NCI-H345 treated with DMSO at 0.1 percent for 48 hours (cell line): ENCODE data around the gene JPH3.

ENCODE experiments used
- DNase-seq: peaks from one replicate; lab custom pipeline; 2025; ENCODE audit not compliant: unreplicated experiment; lab: John Stamatoyannopoulos, UW

The JPH3 gene

DNA sequence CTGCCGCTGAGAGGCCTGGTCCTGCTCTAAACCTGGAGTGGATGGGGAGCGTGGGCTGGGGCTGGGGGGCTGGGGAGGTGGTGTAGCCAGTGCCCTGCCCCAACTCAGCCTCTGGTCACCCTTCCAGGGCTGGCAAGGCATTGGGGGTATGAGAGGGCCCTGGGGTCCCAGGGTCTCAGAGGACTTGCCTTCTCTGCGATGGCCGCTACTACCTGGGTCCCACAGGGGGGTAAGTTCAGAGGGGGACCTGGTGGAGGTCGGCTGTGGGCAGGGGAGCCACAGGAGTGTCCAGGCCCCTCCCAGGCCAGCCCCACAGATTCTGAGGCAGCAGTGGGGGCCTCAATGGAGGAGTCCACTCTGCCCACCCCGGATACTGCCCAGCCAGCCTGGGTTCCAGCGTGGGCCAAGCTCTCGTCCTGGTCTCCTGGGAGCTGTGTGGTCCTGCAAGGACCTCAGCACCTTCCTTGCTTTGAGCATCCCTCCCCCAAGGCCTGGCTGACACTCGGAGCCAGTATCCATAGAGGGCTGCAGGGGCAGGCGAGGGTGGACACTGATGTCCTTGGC lies 20.5 kb downstream of the JPH3 start:
- DNase-seq = no peak

GRCh38 chr16:87625241-87625797 lies 23.0 kb downstream of the JPH3 start:
- no peak for DNase-seq

- no peak for DNase-seq
Measured at GRCh38 chr16:87626401-87626800, 24.1 kb downstream of the JPH3 start.

- no peak for DNase-seq
Measured at GRCh38 chr16:87626905-87627304, 24.6 kb downstream of the JPH3 start.

- DNase-seq = no peak
Measured at GRCh38 chr16:87627542-87628245, 25.4 kb downstream of the JPH3 start.

- DNase-seq = no peak
Measured at GRCh38 chr16:87628246-87628923, 26.1 kb downstream of the JPH3 start.

DNA sequence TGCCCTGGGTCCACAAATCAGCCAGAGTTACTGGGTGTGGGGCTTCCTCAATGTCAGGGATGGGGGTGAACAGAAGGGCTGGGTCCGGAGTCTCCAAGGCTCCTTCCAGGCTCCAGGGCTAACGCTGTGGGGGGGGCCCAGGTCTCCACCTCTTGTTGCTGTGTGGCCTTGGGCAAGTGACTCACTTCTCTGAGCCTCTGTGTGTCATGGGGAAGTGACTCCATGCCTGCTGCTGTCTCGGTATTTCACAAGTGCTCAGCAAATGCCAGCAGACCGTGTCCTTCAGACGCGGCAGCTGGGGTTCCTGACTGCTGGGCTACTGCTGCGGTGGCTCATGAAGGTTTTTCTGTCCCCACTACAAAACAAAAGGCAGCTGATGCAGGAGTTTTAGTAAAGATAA lies 26.6 kb downstream of the JPH3 start:
- no peak for DNase-seq

- DNase-seq = no peak
Measured at GRCh38 chr16:87631067-87631466, 28.8 kb downstream of the JPH3 start.

DNA sequence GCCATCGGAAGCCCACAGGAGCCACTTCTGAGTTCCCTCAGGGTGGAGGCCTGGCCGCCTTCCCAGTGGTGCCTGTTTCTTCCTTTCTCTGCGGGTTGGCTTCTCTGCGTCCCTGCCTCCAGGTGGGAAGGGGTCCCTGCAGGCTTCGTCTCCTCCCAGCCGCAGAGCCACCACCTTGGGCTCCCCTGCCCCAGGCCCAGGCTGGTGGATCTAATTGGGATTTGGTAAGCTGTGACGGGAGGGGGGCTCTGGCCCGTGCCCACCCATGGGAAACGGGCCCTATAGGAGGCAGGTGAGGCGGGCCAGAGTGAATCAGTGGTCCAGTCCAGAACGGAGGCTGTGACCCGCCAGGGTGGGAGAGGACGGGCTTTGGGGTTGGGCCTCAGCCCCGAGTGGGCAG lies 32.1 kb downstream of the JPH3 start:
- DNase-seq = no peak

DNA sequence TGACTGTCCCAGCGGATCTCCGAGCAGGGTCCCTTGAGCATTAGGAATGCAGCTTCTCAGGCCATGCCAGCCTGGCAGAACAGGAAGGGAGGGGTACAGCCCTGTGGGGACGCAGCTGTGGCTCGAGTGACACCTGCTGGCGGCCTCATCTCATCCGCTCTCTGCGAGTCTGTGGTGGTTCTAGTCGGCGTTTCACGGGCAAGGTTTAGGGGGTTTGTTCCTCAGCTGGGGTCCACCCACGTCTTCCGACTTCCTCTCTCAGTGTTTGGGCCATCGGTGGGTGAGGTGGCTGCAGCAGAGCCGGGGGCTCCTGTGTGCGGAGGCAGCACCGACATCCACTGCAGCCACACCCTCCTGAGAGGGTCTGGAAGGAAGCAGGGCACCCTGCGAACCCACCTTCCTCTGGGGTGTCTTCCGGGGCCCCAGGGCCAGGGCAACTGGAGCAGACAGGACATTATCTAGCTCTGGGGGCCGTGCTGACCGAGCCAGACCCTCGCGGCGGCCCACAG lies 33.3 kb downstream of the JPH3 start:
- DNase-seq = peak; percentile 41

- peak; percentile 54 for DNase-seq
Measured at GRCh38 chr16:87636050-87636684, 33.9 kb downstream of the JPH3 start.

GRCh38 chr16:87636741-87637140 lies 34.4 kb downstream of the JPH3 start:
- DNase-seq = no peak

GRCh38 chr16:87637357-87637756 lies 35.0 kb downstream of the JPH3 start:
- no peak for DNase-seq

DNA sequence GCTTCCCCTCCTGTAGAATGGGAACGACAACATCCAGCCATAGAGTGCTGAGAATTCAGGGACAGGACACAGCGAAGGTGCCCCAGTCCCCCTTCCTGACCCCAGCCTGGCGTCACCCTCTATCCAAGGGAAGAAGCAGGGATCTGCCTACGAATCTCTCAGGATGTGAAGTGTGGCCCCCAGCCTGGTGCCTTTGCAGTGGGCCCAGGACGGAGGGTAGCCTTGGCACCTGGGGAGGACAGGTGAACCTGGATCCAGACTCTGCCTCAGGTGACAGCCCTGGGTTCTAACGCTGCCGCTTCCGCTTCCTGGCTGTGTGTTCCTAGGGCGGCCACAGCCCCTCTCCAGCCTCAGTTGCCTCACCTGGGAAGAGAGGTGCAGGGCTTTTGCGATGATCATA lies 36.4 kb downstream of the JPH3 start:
- DNase-seq = no peak

- no peak for DNase-seq
Measured at GRCh38 chr16:87641721-87642120, 39.4 kb downstream of the JPH3 start.

DNA sequence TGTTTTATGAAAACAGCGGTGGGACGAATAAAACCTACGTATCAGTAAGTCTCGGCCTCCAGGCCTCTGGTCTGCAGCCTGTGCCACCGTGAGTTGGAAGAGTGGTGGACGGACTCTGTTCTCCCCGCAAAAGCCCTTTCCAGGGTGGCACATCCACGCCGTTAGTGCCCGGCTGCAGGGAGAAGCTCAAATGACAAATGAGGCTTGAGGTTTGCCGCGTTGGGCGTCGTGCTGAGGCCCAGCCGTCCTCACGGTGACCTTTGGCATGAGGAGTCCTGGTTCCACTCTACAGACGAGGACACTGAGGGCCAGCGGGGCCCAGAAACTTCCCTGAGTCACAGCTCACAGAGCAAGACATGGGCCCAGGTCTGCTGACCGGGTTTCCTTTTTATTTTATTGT lies 40.2 kb downstream of the JPH3 start:
- DNase-seq = no peak

- no peak for DNase-seq
Measured at GRCh38 chr16:87644186-87644585, 41.9 kb downstream of the JPH3 start.

GRCh38 chr16:87644596-87644995 lies 42.3 kb downstream of the JPH3 start:
- DNase-seq = no peak

DNA sequence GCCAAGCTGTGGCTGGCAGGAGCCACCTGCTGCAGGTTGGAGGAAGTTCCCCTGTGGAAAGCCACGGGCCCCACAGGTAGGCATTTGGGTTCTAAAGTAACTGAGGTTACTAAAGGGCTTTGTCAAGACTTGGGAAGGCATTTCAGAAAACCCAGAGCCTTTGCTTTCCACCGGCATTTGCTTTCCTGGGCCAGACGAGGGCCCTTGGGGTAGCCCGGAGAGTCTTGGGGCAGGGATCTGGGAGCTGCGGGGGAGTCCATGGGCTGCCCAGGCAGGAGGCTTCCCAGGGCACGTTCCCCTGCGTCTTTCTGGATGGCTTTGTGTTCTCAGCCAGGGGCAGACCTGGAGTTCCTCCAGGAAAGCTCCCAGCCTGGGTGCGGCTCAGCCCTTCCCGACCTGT lies 43.5 kb downstream of the JPH3 start:
- DNase-seq = no peak

- DNase-seq = no peak
Measured at GRCh38 chr16:87647431-87648185, 45.3 kb downstream of the JPH3 start.

DNA sequence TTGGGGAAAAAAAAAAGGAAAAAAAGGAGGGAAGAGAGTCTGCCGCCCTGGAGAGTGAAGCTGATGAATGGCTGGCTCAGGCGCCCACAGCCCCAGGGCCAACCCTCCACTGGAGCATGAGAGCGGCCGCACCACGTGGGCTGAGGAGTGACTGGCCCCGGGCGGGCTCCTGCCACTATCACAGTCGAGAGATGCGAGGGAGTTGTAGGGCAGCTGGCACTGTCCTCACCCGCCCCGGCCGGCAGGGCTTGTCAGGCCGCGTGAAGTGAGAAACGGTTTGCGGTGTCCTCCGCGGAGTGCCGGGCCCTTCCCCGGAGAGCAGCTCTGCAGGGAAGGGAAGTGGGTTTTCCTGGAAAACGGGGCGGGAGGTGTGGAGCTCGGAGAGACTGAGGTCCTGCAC lies 45.9 kb downstream of the JPH3 start:
- no peak for DNase-seq
